Measurements from ENCODE around the gene C11orf42.

Gene C11orf42

DNA sequence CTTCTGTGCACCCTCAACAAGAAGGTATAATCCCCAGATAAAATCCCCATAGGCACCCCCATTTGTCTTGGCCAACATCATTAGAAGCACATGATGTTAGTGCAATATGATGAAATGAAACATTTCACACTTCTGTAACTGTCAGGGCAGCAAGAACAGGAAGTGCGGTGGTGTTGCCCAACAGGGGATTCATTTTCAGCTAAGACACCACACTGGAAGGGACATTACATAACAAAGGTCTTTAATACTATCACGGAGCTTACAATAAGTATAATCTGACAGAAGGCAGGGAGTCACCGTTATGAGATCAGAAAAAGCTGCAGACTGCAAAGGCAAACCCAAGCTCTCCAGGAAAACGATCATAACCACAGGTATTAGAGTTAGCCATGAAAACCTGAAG lies 4.4 kb upstream of the C11orf42 start:
- ChIA-PET POLR2A (no interaction called here), CTCF (no interaction called here)
- no peaks in the 10 kb centered on the region for H3K4me1 ChIP-seq (ENCODE audit: control insufficient read depth, insufficient read depth, low read length)
- H3K27ac ChIP-seq (ENCODE audit: extremely low read depth, low read depth, low read length) = no peak overlapping the region
- H3K9me3 ChIP-seq (ENCODE audit: control insufficient read depth, insufficient read depth, low read depth, low read length) = no peaks in the 10 kb centered on the region
- TF ChIP-seq BCL11B (tag by site-specific recombination; IDR thresholded peaks at IDR 0.05; ENCODE audit: low read depth) (no peak), HOXD13 (CRISPR knock-in tag; IDR thresholded peaks at IDR 0.05; ENCODE audit: borderline replicate concordance) (no peak), ZNF10 (tag by site-specific recombination; IDR thresholded peaks at IDR 0.05) (no peak), ZNF677 (tag by site-specific recombination; IDR thresholded peaks at IDR 0.05) (no peak), HOXA7 (CRISPR knock-in tag; IDR thresholded peaks at IDR 0.05; ENCODE audit: borderline replicate concordance) (no peak), ZNF266 (tag by site-specific recombination; IDR thresholded peaks at IDR 0.05; ENCODE audit: low read depth) (no peak), ZNF2 (tag by site-specific recombination; IDR thresholded peaks at IDR 0.05) (no peak), ZNF121 (tag by site-specific recombination; IDR thresholded peaks at IDR 0.05) (no peak), ZNF777 (tag by site-specific recombination; IDR thresholded peaks at IDR 0.05; ENCODE audit: borderline replicate concordance) (no peak), ZNF791 (tag by site-specific recombination; IDR thresholded peaks at IDR 0.05) (no peak), ZNF629 (tag by site-specific recombination; IDR thresholded peaks at IDR 0.05) (no peak), ZNF530 (tag by site-specific recombination; IDR thresholded peaks at IDR 0.05; ENCODE audit: low read depth) (no peak), ZBTB21 (tag by site-specific recombination; IDR thresholded peaks at IDR 0.05) (no peak)
- TF ChIP-seq, protein P1, sequence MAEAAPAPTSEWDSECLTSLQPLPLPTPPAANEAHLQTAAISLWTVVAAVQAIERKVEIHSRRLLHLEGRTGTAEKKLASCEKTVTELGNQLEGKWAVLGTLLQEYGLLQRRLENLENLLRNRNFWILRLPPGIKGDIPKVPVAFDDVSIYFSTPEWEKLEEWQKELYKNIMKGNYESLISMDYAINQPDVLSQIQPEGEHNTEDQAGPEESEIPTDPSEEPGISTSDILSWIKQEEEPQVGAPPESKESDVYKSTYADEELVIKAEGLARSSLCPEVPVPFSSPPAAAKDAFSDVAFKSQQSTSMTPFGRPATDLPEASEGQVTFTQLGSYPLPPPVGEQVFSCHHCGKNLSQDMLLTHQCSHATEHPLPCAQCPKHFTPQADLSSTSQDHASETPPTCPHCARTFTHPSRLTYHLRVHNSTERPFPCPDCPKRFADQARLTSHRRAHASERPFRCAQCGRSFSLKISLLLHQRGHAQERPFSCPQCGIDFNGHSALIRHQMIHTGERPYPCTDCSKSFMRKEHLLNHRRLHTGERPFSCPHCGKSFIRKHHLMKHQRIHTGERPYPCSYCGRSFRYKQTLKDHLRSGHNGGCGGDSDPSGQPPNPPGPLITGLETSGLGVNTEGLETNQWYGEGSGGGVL (tag by site-specific recombination; IDR thresholded peaks at IDR 0.05) = no peak
- TF ChIP-seq, protein P2, sequence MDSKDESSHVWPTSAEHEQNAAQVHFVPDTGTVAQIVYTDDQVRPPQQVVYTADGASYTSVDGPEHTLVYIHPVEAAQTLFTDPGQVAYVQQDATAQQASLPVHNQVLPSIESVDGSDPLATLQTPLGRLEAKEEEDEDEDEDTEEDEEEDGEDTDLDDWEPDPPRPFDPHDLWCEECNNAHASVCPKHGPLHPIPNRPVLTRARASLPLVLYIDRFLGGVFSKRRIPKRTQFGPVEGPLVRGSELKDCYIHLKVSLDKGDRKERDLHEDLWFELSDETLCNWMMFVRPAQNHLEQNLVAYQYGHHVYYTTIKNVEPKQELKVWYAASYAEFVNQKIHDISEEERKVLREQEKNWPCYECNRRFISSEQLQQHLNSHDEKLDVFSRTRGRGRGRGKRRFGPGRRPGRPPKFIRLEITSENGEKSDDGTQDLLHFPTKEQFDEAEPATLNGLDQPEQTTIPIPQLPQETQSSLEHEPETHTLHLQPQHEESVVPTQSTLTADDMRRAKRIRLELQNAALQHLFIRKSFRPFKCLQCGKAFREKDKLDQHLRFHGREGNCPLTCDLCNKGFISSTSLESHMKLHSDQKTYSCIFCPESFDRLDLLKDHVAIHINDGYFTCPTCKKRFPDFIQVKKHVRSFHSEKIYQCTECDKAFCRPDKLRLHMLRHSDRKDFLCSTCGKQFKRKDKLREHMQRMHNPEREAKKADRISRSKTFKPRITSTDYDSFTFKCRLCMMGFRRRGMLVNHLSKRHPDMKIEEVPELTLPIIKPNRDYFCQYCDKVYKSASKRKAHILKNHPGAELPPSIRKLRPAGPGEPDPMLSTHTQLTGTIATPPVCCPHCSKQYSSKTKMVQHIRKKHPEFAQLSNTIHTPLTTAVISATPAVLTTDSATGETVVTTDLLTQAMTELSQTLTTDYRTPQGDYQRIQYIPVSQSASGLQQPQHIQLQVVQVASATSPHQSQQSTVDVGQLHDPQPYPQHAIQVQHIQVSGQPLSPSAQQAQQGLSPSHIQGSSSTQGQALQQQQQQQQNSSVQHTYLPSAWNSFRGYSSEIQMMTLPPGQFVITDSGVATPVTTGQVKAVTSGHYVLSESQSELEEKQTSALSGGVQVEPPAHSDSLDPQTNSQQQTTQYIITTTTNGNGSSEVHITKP (tag by site-specific recombination; IDR thresholded peaks at IDR 0.05) = no peak
- TF ChIP-seq, protein P3, sequence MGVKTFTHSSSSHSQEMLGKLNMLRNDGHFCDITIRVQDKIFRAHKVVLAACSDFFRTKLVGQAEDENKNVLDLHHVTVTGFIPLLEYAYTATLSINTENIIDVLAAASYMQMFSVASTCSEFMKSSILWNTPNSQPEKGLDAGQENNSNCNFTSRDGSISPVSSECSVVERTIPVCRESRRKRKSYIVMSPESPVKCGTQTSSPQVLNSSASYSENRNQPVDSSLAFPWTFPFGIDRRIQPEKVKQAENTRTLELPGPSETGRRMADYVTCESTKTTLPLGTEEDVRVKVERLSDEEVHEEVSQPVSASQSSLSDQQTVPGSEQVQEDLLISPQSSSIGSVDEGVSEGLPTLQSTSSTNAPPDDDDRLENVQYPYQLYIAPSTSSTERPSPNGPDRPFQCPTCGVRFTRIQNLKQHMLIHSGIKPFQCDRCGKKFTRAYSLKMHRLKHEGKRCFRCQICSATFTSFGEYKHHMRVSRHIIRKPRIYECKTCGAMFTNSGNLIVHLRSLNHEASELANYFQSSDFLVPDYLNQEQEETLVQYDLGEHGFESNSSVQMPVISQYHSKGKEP (tag by site-specific recombination; IDR thresholded peaks at IDR 0.05) = no peak
- TF ChIP-seq, protein P4, sequence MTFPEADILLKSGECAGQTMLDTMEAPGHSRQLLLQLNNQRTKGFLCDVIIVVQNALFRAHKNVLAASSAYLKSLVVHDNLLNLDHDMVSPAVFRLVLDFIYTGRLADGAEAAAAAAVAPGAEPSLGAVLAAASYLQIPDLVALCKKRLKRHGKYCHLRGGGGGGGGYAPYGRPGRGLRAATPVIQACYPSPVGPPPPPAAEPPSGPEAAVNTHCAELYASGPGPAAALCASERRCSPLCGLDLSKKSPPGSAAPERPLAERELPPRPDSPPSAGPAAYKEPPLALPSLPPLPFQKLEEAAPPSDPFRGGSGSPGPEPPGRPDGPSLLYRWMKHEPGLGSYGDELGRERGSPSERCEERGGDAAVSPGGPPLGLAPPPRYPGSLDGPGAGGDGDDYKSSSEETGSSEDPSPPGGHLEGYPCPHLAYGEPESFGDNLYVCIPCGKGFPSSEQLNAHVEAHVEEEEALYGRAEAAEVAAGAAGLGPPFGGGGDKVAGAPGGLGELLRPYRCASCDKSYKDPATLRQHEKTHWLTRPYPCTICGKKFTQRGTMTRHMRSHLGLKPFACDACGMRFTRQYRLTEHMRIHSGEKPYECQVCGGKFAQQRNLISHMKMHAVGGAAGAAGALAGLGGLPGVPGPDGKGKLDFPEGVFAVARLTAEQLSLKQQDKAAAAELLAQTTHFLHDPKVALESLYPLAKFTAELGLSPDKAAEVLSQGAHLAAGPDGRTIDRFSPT (tag by site-specific recombination; IDR thresholded peaks at IDR 0.05) = no peak
- no peak overlapping the region for H3K4me3 ChIP-seq (ENCODE audit: low read depth, low read length)
- peaks cover 0 to 13% of the 10 kb centered on the region in 2 experiments; a peak in 1 of 3 replicates for H3K36me3 ChIP-seq (ENCODE audit: control insufficient read depth in 2 of 2, insufficient read depth in 1 of 2, low read length in 2 of 2)

DNA sequence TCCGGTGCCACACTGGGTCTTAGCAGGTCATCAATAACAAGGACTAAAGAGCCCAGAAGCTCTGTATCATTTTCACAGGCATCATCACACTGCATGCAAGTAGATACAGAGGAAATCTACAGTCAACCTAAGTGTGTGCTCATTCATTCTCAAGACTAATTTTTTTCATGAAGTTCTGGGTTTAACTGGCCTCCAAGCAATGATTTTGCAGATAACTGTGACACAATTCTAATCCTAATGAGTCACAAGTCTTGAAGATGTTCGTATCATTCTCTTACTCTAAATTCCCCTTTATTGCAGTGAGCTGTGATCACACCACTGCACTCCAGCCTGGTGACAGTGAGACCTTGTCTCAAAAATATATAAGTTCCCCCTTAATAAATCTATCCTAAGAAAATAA lies 3.9 kb upstream of the C11orf42 start:
- H3K27ac ChIP-seq (ENCODE audit: extremely low read depth, low read depth, low read length) = no peak overlapping the region
- H3K9me3 ChIP-seq (ENCODE audit: control insufficient read depth, insufficient read depth, low read depth, low read length) = no peaks in the 10 kb centered on the region
- no peak overlapping the region for H3K4me3 ChIP-seq (ENCODE audit: low read depth, low read length)
- POLR2A ChIA-PET = no interaction called here
- peaks cover 0 to 17% of the 10 kb centered on the region in 2 experiments; a peak in 1 of 3 replicates for H3K36me3 ChIP-seq (ENCODE audit: control insufficient read depth in 2 of 2, insufficient read depth in 1 of 2, low read length in 2 of 2)
- CTCF ChIA-PET = no interaction called here
- no peaks in the 10 kb centered on the region for H3K4me1 ChIP-seq (ENCODE audit: control insufficient read depth, insufficient read depth, low read length)
- TF ChIP-seq, protein P5, sequence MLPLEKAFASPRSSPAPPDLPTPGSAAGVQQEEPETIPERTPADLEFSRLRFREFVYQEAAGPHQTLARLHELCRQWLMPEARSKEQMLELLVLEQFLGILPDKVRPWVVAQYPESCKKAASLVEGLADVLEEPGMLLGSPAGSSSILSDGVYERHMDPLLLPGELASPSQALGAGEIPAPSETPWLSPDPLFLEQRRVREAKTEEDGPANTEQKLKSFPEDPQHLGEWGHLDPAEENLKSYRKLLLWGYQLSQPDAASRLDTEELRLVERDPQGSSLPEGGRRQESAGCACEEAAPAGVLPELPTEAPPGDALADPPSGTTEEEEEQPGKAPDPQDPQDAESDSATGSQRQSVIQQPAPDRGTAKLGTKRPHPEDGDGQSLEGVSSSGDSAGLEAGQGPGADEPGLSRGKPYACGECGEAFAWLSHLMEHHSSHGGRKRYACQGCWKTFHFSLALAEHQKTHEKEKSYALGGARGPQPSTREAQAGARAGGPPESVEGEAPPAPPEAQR (tag by site-specific recombination; IDR thresholded peaks at IDR 0.05) = no peak
- TF ChIP-seq, protein P4 (tag by site-specific recombination; IDR thresholded peaks at IDR 0.05) = no peak
- TF ChIP-seq KLF10 (tag by site-specific recombination; IDR thresholded peaks at IDR 0.05) (no peak), ZNF416 (tag by site-specific recombination; IDR thresholded peaks at IDR 0.05) (no peak)
- TF ChIP-seq, protein P6, sequence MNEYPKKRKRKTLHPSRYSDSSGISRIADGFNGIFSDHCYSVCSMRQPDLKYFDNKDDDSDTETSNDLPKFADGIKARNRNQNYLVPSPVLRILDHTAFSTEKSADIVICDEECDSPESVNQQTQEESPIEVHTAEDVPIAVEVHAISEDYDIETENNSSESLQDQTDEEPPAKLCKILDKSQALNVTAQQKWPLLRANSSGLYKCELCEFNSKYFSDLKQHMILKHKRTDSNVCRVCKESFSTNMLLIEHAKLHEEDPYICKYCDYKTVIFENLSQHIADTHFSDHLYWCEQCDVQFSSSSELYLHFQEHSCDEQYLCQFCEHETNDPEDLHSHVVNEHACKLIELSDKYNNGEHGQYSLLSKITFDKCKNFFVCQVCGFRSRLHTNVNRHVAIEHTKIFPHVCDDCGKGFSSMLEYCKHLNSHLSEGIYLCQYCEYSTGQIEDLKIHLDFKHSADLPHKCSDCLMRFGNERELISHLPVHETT (tag by site-specific recombination; IDR thresholded peaks at IDR 0.05) = no peak

All from HEK293 (cell line).